ENCODE measurements around the gene OR2G6.
"Not testable (repeated sequence)": the region's sequence is repeated elsewhere in the genome, so short reads cannot be mapped to it uniquely, and the experiment has no call there.

The OR2G6 gene

DNA sequence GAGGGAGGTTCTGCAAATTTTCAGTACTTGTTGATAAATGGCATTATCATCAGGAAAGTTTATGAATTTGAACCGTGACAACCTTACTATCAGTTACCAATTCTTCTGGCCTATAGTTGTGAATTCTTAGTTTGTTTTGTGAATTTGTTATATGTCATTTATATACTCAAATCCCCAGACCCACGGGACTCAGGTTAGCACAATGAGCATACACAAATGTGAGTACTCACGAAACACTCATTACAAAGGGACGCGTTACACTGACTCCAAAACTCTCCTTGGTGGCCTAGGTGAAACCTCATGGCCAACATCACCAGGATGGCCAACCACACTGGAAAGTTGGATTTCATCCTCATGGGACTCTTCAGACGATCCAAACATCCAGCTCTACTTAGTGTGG is 19.6 kb upstream of the OR2G6 start, which contains the start of gene OR2T5:
Gene OR2T5, plus strand, starts transcription at position 301 of the 400 bp plus-strand sequence. Its CDS starts 0 bp downstream, at position 301.
- H3K79me2 ChIP-seq (ENCODE audit: insufficient read depth, low read length); H3K4me2 ChIP-seq (ENCODE audit: low read depth, low read length, poor library complexity, severe bottlenecking); H4K20me1 ChIP-seq (ENCODE audit: low read depth, low read length); H3K9me3 ChIP-seq (ENCODE audit: insufficient read depth, low read length); H3K4me3 ChIP-seq (ENCODE audit: insufficient read depth, low read length, poor library complexity, severe bottlenecking); H3K36me3 ChIP-seq (ENCODE audit: low read length); H3K27ac ChIP-seq (ENCODE audit: low read depth, low read length); H3K27me3 ChIP-seq (ENCODE audit: low read length); H2AFZ ChIP-seq (ENCODE audit: low read depth, low read length, severe bottlenecking); H3K9me2 ChIP-seq (replicated peaks; ENCODE audit: insufficient read depth, low read length); H3F3A ChIP-seq (ENCODE audit: insufficient read depth); H3K9ac ChIP-seq (ENCODE audit: low read length): not testable (repeated sequence)

DNA sequence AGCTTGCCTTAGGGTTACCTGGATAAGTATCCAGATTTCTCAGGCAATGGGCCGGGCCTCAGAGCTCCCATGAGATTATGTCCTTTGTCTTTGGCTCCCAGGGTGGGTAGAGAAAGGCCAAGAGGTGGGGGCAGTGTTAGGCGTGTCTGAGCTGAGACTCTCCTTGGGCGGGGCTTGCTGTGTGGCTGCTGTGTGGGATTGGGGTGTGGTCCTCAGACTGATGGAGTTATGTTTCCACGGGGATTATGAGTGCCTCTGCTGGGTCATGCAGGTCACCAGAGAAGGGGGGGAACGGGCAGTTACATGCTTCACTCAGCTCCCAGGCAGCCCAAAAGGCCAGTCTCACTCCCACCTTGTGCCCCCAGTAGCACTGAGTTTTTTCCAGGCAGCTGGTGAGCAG is 11.2 kb upstream of the OR2G6 start:
- H3K79me2 ChIP-seq (ENCODE audit: insufficient read depth, low read length); H3K9me2 ChIP-seq (replicated peaks; ENCODE audit: insufficient read depth, low read length); H3F3A ChIP-seq (ENCODE audit: insufficient read depth); H3K4me2 ChIP-seq (ENCODE audit: low read depth, low read length, poor library complexity, severe bottlenecking); H3K36me3 ChIP-seq (ENCODE audit: low read length); H3K4me3 ChIP-seq (ENCODE audit: insufficient read depth, low read length, poor library complexity, severe bottlenecking); H2AFZ ChIP-seq (ENCODE audit: low read depth, low read length, severe bottlenecking); H3K27ac ChIP-seq (ENCODE audit: low read depth, low read length); H3K9me3 ChIP-seq (ENCODE audit: insufficient read depth, low read length); H3K9ac ChIP-seq (ENCODE audit: low read length); H3K27me3 ChIP-seq (ENCODE audit: low read length); H4K20me1 ChIP-seq (ENCODE audit: low read depth, low read length): not testable (repeated sequence)

DNA sequence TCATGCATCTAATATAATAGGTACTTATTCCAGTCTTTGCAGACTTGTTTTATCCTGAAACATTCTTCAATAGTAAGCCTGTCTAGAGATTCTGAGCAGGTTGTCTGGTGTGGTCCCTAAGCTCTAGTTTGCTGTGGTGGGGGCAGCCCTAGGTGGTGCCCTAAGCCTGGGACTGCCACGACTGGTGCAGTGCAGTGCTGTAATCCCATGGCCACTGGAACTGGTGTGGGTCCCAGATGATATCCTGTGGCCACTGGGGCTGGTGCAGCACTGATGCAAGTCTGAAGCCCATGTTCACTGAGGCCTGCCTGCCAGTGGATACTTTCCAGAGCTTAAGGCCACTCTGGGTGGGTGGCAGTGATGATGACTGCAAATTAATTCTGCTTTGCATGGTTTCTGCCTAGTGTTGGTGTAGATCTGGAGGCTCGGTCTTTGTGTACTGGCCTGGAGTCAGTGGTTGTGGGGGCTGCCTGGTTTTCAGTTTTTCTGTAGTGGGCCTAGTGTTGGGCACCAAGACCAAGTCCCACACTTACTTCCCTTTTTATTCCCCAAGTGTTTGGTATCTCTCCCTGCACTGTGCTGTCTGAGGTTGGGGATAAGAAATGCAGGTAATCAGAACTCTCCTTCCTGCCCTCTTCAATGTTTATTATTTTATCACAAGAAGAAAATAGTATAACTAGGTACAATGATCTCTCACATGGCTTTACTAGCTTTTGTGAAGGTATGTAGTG is 7.4 kb upstream of the OR2G6 start:
- H3F3A ChIP-seq (ENCODE audit: insufficient read depth); H3K36me3 ChIP-seq (ENCODE audit: low read length); H3K9me2 ChIP-seq (replicated peaks; ENCODE audit: insufficient read depth, low read length); H4K20me1 ChIP-seq (ENCODE audit: low read depth, low read length); H3K4me2 ChIP-seq (ENCODE audit: low read depth, low read length, poor library complexity, severe bottlenecking); H3K9ac ChIP-seq (ENCODE audit: low read length); H3K27ac ChIP-seq (ENCODE audit: low read depth, low read length); H2AFZ ChIP-seq (ENCODE audit: low read depth, low read length, severe bottlenecking); H3K79me2 ChIP-seq (ENCODE audit: insufficient read depth, low read length); H3K27me3 ChIP-seq (ENCODE audit: low read length); H3K9me3 ChIP-seq (ENCODE audit: insufficient read depth, low read length); H3K4me3 ChIP-seq (ENCODE audit: insufficient read depth, low read length, poor library complexity, severe bottlenecking): not testable (repeated sequence)

DNA sequence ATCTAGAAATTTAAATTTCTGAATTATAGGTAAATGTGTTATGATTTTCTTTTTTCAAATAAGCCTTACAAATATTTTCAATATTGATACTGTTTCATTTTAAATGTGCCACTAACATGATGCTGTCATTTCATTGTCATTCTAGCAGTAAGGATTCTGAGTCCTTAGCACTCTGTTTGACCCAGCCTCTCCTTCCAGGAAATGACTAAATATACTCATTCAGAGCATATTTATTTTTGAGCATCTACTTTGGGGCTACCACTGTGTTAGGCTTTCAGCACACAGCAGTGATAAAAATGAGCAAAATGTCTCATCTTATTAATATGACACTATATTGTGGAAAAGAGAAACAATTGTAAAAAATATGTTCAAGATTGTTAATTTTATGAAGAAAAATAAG is 2.3 kb downstream of the OR2G6 start:
- H2AFZ ChIP-seq (ENCODE audit: low read depth, low read length, severe bottlenecking); H3K36me3 ChIP-seq (ENCODE audit: low read length); H3K9me3 ChIP-seq (ENCODE audit: insufficient read depth, low read length); H3K4me3 ChIP-seq (ENCODE audit: insufficient read depth, low read length, poor library complexity, severe bottlenecking); H3K9ac ChIP-seq (ENCODE audit: low read length); H3F3A ChIP-seq (ENCODE audit: insufficient read depth); H4K20me1 ChIP-seq (ENCODE audit: low read depth, low read length); H3K4me2 ChIP-seq (ENCODE audit: low read depth, low read length, poor library complexity, severe bottlenecking); H3K27me3 ChIP-seq (ENCODE audit: low read length); H3K27ac ChIP-seq (ENCODE audit: low read depth, low read length); H3K9me2 ChIP-seq (replicated peaks; ENCODE audit: insufficient read depth, low read length); H3K79me2 ChIP-seq (ENCODE audit: insufficient read depth, low read length): not testable (repeated sequence)

DNA sequence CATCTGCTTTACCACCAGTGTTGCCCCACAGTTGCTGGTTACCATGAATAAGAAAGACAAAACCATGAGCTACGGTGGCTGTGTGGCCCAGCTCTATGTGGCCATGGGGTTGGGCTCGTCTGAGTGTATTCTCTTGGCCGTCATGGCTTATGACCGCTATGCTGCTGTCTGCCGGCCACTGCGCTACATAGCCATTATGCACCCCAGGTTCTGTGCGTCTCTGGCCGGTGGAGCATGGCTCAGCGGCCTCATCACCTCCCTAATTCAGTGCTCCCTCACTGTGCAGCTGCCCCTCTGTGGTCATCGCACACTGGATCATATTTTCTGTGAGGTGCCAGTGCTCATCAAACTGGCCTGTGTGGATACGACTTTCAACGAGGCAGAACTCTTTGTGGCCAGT is 14.0 kb downstream of the OR2G6 start:
- Histone ChIP-seq H3K9me2 (replicated peaks; ENCODE audit: insufficient read depth, low read length) (no peaks in the 10 kb centered on the region), H3K79me2 (ENCODE audit: insufficient read depth, low read length) (no peaks in the 10 kb centered on the region), H3K27me3 (ENCODE audit: low read length) (no peaks in the 10 kb centered on the region), H4K20me1 (ENCODE audit: low read depth, low read length) (no peaks in the 10 kb centered on the region), H3F3A (ENCODE audit: insufficient read depth) (no peaks in the 10 kb centered on the region), H3K9ac (ENCODE audit: low read length) (no peak overlapping the region), H3K27ac (ENCODE audit: low read depth, low read length) (no peak overlapping the region), H3K4me2 (ENCODE audit: low read depth, low read length, poor library complexity, severe bottlenecking) (no peak overlapping the region), H3K9me3 (ENCODE audit: insufficient read depth, low read length) (no peaks in the 10 kb centered on the region), H3K36me3 (ENCODE audit: low read length) (no peaks in the 10 kb centered on the region), H2AFZ (ENCODE audit: low read depth, low read length, severe bottlenecking) (no peak overlapping the region), H3K4me3 (ENCODE audit: insufficient read depth, low read length, poor library complexity, severe bottlenecking) (no peak overlapping the region)
- TF ChIP-seq, protein P1, sequence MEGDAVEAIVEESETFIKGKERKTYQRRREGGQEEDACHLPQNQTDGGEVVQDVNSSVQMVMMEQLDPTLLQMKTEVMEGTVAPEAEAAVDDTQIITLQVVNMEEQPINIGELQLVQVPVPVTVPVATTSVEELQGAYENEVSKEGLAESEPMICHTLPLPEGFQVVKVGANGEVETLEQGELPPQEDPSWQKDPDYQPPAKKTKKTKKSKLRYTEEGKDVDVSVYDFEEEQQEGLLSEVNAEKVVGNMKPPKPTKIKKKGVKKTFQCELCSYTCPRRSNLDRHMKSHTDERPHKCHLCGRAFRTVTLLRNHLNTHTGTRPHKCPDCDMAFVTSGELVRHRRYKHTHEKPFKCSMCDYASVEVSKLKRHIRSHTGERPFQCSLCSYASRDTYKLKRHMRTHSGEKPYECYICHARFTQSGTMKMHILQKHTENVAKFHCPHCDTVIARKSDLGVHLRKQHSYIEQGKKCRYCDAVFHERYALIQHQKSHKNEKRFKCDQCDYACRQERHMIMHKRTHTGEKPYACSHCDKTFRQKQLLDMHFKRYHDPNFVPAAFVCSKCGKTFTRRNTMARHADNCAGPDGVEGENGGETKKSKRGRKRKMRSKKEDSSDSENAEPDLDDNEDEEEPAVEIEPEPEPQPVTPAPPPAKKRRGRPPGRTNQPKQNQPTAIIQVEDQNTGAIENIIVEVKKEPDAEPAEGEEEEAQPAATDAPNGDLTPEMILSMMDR (IDR thresholded peaks at IDR 0.05; ENCODE audit: insufficient read depth, low read length, poor library complexity, severe bottlenecking), result no peak
- TF ChIP-seq EZH2phosphoT487 (conservative IDR thresholded peaks at IDR 0.05; ENCODE audit: low read length), result no peak

DNA sequence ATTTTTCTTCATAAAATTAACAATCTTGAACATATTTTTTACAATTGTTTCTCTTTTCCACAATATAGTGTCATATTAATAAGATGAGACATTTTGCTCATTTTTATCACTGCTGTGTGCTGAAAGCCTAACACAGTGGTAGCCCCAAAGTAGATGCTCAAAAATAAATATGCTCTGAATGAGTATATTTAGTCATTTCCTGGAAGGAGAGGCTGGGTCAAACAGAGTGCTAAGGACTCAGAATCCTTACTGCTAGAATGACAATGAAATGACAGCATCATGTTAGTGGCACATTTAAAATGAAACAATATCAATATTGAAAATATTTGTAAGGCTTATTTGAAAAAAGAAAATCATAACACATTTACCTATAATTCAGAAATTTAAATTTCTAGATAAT is 29.6 kb downstream of the OR2G6 start:
- not testable (repeated sequence) for H3K9ac ChIP-seq (ENCODE audit: low read length); H3K9me3 ChIP-seq (ENCODE audit: insufficient read depth, low read length); H3K27ac ChIP-seq (ENCODE audit: low read depth, low read length); H3F3A ChIP-seq (ENCODE audit: insufficient read depth); H4K20me1 ChIP-seq (ENCODE audit: low read depth, low read length); H3K79me2 ChIP-seq (ENCODE audit: insufficient read depth, low read length); H3K4me2 ChIP-seq (ENCODE audit: low read depth, low read length, poor library complexity, severe bottlenecking); H2AFZ ChIP-seq (ENCODE audit: low read depth, low read length, severe bottlenecking); H3K36me3 ChIP-seq (ENCODE audit: low read length); H3K27me3 ChIP-seq (ENCODE audit: low read length); H3K4me3 ChIP-seq (ENCODE audit: insufficient read depth, low read length, poor library complexity, severe bottlenecking); H3K9me2 ChIP-seq (replicated peaks; ENCODE audit: insufficient read depth, low read length)

DNA sequence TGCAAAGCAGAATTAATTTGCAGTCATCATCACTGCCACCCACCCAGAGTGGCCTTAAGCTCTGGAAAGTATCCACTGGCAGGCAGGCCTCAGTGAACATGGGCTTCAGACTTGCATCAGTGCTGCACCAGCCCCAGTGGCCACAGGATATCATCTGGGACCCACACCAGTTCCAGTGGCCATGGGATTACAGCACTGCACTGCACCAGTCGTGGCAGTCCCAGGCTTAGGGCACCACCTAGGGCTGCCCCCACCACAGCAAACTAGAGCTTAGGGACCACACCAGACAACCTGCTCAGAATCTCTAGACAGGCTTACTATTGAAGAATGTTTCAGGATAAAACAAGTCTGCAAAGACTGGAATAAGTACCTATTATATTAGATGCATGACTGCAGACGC is 39.5 kb downstream of the OR2G6 start:
- not testable (repeated sequence) for H3K9ac ChIP-seq (ENCODE audit: low read length); H3K79me2 ChIP-seq (ENCODE audit: insufficient read depth, low read length); H3K4me2 ChIP-seq (ENCODE audit: low read depth, low read length, poor library complexity, severe bottlenecking); H3F3A ChIP-seq (ENCODE audit: insufficient read depth); H4K20me1 ChIP-seq (ENCODE audit: low read depth, low read length); H3K27ac ChIP-seq (ENCODE audit: low read depth, low read length); H3K4me3 ChIP-seq (ENCODE audit: insufficient read depth, low read length, poor library complexity, severe bottlenecking); H3K9me2 ChIP-seq (replicated peaks; ENCODE audit: insufficient read depth, low read length); H2AFZ ChIP-seq (ENCODE audit: low read depth, low read length, severe bottlenecking); H3K9me3 ChIP-seq (ENCODE audit: insufficient read depth, low read length); H3K36me3 ChIP-seq (ENCODE audit: low read length); H3K27me3 ChIP-seq (ENCODE audit: low read length)
